Caco-2 (cell line): Measurements from ENCODE around the gene FOLR2. TPM values are rescaled to one million over a fixed set of nuclear protein-coding genes. Genes with fewer than 3 reads are reported as not detected.

Experiments
- BruUV-seq: library from RNA; stranded (reverse); fragments of 400-500 nt; replicated peaks from 2 replicates; lab custom pipeline; 2021; lab: Mats Ljungman, UMichigan
- CTCF ChIA-PET: fragments of 300-600 bp; sonication (Branson Sonifier 250); formaldehyde crosslinking; loops from one replicate; lab custom pipeline; 2022; ENCODE audit warnings: antibody characterized with exemption; lab: Charles Lee
- POLR2A ChIA-PET: fragments of 300-600 bp; sonication (Branson Sonifier 250); formaldehyde crosslinking; loops from one replicate; lab custom pipeline; 2022; ENCODE audit warnings: antibody characterized with exemption; lab: Charles Lee
- DNase-seq, 2 experiments: peaks; one replicate each; pipeline versions ENCODE4 v3.0.0 to v3.0.0-alpha.2; 2020 to 2022
- H3K27me3 ChIP-seq: replicated peaks from 2 replicates; pipeline ENCODE4 v1.6.0; 2011; ENCODE audit warnings: low read length; ENCODE audit not compliant: control insufficient read depth, insufficient read depth
- H3K36me3 ChIP-seq: 2 replicates; pipeline ENCODE4 v1.5.1; 2011; ENCODE audit warnings: low read length; ENCODE audit not compliant: control insufficient read depth, insufficient read depth
- H3K4me1 ChIP-seq: fragments of 250-450 bp; sonication (Bioruptor Pico); 2 replicates; pipeline ENCODE4 v1.5.1; 2020; ENCODE audit warnings: mild to moderate bottlenecking
- H3K4me3 ChIP-seq: 2 replicates; pipeline ENCODE4 v1.5.1; 2011; ENCODE audit warnings: low read depth, mild to moderate bottlenecking, control low read depth, low read length
- H3K9me3 ChIP-seq: fragments of 250-450 bp; sonication (Bioruptor Pico); 2 replicates; pipeline ENCODE4 v1.5.1; 2020; ENCODE audit warnings: mild to moderate bottlenecking, moderate library complexity
- H3K27ac Mint-ChIP-seq: one replicate; pipeline ENCODE4 v1.8.0; 2022; ENCODE audit warnings: mixed read lengths; ENCODE audit not compliant: unreplicated experiment
- H3K27me3 Mint-ChIP-seq: one replicate; pipeline ENCODE4 v1.8.0; 2022; ENCODE audit warnings: mixed read lengths; ENCODE audit not compliant: insufficient read depth, unreplicated experiment
- H3K36me3 Mint-ChIP-seq: one replicate; pipeline ENCODE4 v1.8.0; 2022; ENCODE audit warnings: mild to moderate bottlenecking, mixed read lengths; ENCODE audit not compliant: insufficient read depth, unreplicated experiment
- H3K4me1 Mint-ChIP-seq: one replicate; pipeline ENCODE4 v1.8.0; 2022; ENCODE audit warnings: low read depth, mixed read lengths; ENCODE audit not compliant: unreplicated experiment
- H3K4me3 Mint-ChIP-seq: one replicate; pipeline ENCODE4 v1.8.0; 2022; ENCODE audit warnings: mild to moderate bottlenecking, moderate library complexity, mixed read lengths; ENCODE audit not compliant: unreplicated experiment
- H3K9me3 Mint-ChIP-seq: one replicate; pipeline ENCODE4 v1.8.0; 2022; ENCODE audit warnings: mixed read lengths; ENCODE audit not compliant: unreplicated experiment
- CTCF ChIP-seq, 2 experiments: fragments of 200-600 bp in 1 of 2; IDR thresholded peaks; 1 replicate in 1 of 2; 2 replicates in 1 of 2; pipeline versions ENCODE4 v1.5.1 to v1.8.0; 2011 to 2022; ENCODE audit warnings: antibody characterized with exemption in 1 of 2, control low read depth in 1 of 2, inconsistent platforms in 1 of 2, low read depth in 1 of 2, low read length in 1 of 2, mild to moderate bottlenecking in 1 of 2, moderate library complexity in 1 of 2; ENCODE audit not compliant: insufficient read depth in 1 of 2, severe bottlenecking in 1 of 2, unreplicated experiment in 1 of 2
- intact Hi-C: fragments of 100-400 bp; cut with micrococcal nuclease; formaldehyde crosslinking; loops from one replicate; pipeline ENCODE4 v1.10.0; 2022; ENCODE audit not compliant: unreplicated experiment
- total RNA-seq: library from RNA; stranded (reverse); gene quantifications from 2 replicates; pipeline ENCODE4 v1.2.3, GENCODE V29; 2022

Gene FOLR2
- total RNA-seq, 1 experiment from 2014 or later: not detected

- Mint-ChIP-seq H3K4me3 (no peak overlapping the region), H3K27ac (peak overlapping the region; percentile 14), H3K4me1 (peaks cover 7% of the 10 kb centered on the region), H3K27me3 (no peaks in the 10 kb centered on the region), H3K9me3 (no peaks in the 10 kb centered on the region), H3K36me3 (peaks cover 92% of the 10 kb centered on the region)
- DNase-seq: no peak
- Histone ChIP-seq H3K27me3 (no peaks in the 10 kb centered on the region), H3K4me3 (no peak overlapping the region), H3K4me1 (peaks cover 18% of the 10 kb centered on the region), H3K36me3 (peaks cover 16% of the 10 kb centered on the region), H3K9me3 (no peaks in the 10 kb centered on the region)
- intact Hi-C loops: no loop called here
- CTCF ChIA-PET: no interaction called here
- BruUV-seq: no TSS peak
- POLR2A ChIA-PET: no interaction called here
- no peak for TF ChIP-seq CTCF (IDR thresholded peaks at IDR 0.05; ENCODE audit: insufficient read depth in 1 of 2, low read depth in 1 of 2, low read length in 1 of 2, severe bottlenecking in 1 of 2, unreplicated experiment in 1 of 2)
Measured at GRCh38 chr11:72228844-72229231, 12.2 kb downstream of the FOLR2 start.

GRCh38 chr11:72229336-72229924, 12.8 kb downstream of the FOLR2 start:
- peak in 1 of 2 experiments; percentile 44 for DNase-seq
- ChIA-PET POLR2A (no interaction called here), CTCF (no interaction called here)
- intact Hi-C loops: no loop called here
- Histone ChIP-seq H3K27me3 (no peaks in the 10 kb centered on the region), H3K4me1 (peaks cover 18% of the 10 kb centered on the region), H3K4me3 (no peak overlapping the region), H3K9me3 (no peaks in the 10 kb centered on the region), H3K36me3 (peaks cover 19% of the 10 kb centered on the region)
- no peaks in the 10 kb centered on the region for H3K9me3 Mint-ChIP-seq
- peaks cover 93% of the 10 kb centered on the region for H3K36me3 Mint-ChIP-seq
- H3K4me3 Mint-ChIP-seq: no peak overlapping the region
- peaks cover 7% of the 10 kb centered on the region for H3K4me1 Mint-ChIP-seq
- no peak for TF ChIP-seq CTCF (IDR thresholded peaks at IDR 0.05; ENCODE audit: insufficient read depth in 1 of 2, low read depth in 1 of 2, low read length in 1 of 2, severe bottlenecking in 1 of 2, unreplicated experiment in 1 of 2)
- BruUV-seq: no TSS peak
- peak overlapping the region; percentile 14 for H3K27ac Mint-ChIP-seq
- no peaks in the 10 kb centered on the region for H3K27me3 Mint-ChIP-seq

GRCh38 chr11:72229925-72230763, 13.6 kb downstream of the FOLR2 start:
- no peaks in the 10 kb centered on the region for H3K27me3 Mint-ChIP-seq
- TF ChIP-seq CTCF (IDR thresholded peaks at IDR 0.05; ENCODE audit: insufficient read depth in 1 of 2, low read depth in 1 of 2, low read length in 1 of 2, severe bottlenecking in 1 of 2, unreplicated experiment in 1 of 2): no peak
- H3K4me1 Mint-ChIP-seq: peaks cover 6% of the 10 kb centered on the region
- H3K9me3 ChIP-seq: no peaks in the 10 kb centered on the region
- ChIA-PET CTCF (no interaction called here), POLR2A (no interaction called here)
- H3K4me3 ChIP-seq: no peak overlapping the region
- H3K27ac Mint-ChIP-seq: no peak overlapping the region
- H3K36me3 Mint-ChIP-seq: peaks cover 96% of the 10 kb centered on the region
- no TSS peak for BruUV-seq
- no peak overlapping the region for H3K4me3 Mint-ChIP-seq
- H3K36me3 ChIP-seq: peaks cover 19% of the 10 kb centered on the region
- intact Hi-C loops: no loop called here
- H3K27me3 ChIP-seq: no peaks in the 10 kb centered on the region
- DNase-seq: peak in 1 of 2 experiments; percentile 46
- H3K9me3 Mint-ChIP-seq: no peaks in the 10 kb centered on the region
- H3K4me1 ChIP-seq: peaks cover 18% of the 10 kb centered on the region
